GM20431 (cell line): ENCODE measurements around the gene ZIC4.

Experiments
- in situ Hi-C: fragments of 300-500 bp; cut with MseI, MboI; formaldehyde crosslinking; loops from one replicate; pipeline ENCODE4 v1.15.0; 2020; ENCODE audit warnings: low sequenced_read_pairs; ENCODE audit not compliant: unreplicated experiment

ZIC4 gene

GRCh38 chr3:147418808-147419701, 12.7 kb upstream of the ZIC4 start:
- in situ Hi-C loops = no loop called here

- in situ Hi-C loops = no loop called here
These were observed 12.0 kb upstream of the ZIC4 start for GRCh38 chr3:147418371-147418781.

GRCh38 chr3:147417551-147418295, 11.4 kb upstream of the ZIC4 start:
- in situ Hi-C loops = no loop called here

GRCh38 chr3:147416931-147417330, 10.6 kb upstream of the ZIC4 start:
- in situ Hi-C loops = no loop called here

GRCh38 chr3:147415874-147416273, 9.5 kb upstream of the ZIC4 start:
- in situ Hi-C loops = no loop called here

GRCh38 chr3:147415286-147415685, 8.9 kb upstream of the ZIC4 start:
- in situ Hi-C loops = no loop called here

GRCh38 chr3:147414390-147415138, 8.2 kb upstream of the ZIC4 start:
- in situ Hi-C loops = no loop called here

- in situ Hi-C loops = no loop called here
These were observed 7.5 kb upstream of the ZIC4 start for GRCh38 chr3:147413686-147414389.

- in situ Hi-C loops = no loop called here
These were observed 6.8 kb upstream of the ZIC4 start for GRCh38 chr3:147412917-147413685.

- in situ Hi-C loops = no loop called here
These were observed 6.0 kb upstream of the ZIC4 start for GRCh38 chr3:147412261-147412916.

GRCh38 chr3:147411815-147412241, 5.5 kb upstream of the ZIC4 start:
- in situ Hi-C loops = no loop called here

GRCh38 chr3:147411238-147411814, 5.0 kb upstream of the ZIC4 start:
- in situ Hi-C loops = no loop called here

GRCh38 chr3:147410526-147411237, 4.3 kb upstream of the ZIC4 start:
- in situ Hi-C loops = no loop called here

GRCh38 chr3:147410116-147410525, 3.8 kb upstream of the ZIC4 start:
- in situ Hi-C loops = no loop called here

GRCh38 chr3:147409143-147410115, 3.1 kb upstream of the ZIC4 start, which contains the start of gene ZIC1:
Gene ZIC1 (plus strand): TSS chr3:147409365. CDS start chr3:147410113, 748 bp downstream.
- in situ Hi-C loops = no loop called here
